GM18909 (cell line): ENCODE measurements around the gene ATXN2.

ENCODE experiments used
- ATAC-seq: cut with Tn5 transposase; IDR thresholded peaks from one replicate; pipeline ENCODE4 v1.9.1; 2021; ENCODE audit warnings: mild to moderate bottlenecking; ENCODE audit not compliant: unreplicated experiment, poor library complexity

The ATXN2 gene

GRCh38 chr12:111427417-111428074 lies 171.6 kb downstream of the ATXN2 start:
- no peak for ATAC-seq

DNA sequence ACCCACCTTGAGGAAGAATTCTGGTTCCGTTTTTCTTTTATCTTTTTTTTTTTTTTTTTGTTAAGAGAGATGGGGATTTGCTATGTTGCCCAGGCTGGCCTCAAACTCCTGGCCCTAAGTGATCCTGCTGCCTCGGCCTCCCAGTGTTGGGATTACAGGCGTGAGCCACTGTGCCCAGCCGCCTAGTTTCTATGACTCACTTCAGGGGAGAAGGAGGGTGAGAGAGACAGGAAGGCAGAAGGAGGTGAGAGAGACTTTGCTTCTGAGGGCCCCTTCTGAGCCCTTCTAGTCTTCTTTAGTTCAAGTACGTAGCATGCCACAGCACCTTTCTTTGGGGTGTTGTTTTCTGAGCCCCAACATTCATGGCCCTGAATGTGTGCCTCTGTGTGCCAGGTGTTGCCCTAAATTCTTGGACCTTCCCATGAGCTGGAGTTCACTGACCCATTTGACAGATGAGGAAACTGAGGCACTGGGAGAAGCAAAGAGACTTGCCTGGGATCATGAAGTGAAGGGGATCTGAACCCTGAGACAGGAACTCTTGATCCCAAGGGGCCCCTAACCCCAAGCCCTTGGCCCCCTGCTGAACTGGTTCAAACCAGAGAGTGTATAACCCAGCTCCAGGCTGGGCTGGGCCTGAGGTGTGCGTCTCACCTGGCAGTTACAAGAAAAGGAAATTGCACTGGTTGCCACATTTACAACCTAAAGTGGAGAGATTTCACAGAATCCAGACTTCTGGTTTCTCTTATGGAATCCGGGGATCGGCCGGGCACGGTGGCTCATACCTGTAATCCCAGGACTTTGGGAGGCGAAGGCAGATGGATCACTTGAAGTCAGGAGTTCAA lies 172.6 kb downstream of the ATXN2 start:
- ATAC-seq, result no peak

DNA sequence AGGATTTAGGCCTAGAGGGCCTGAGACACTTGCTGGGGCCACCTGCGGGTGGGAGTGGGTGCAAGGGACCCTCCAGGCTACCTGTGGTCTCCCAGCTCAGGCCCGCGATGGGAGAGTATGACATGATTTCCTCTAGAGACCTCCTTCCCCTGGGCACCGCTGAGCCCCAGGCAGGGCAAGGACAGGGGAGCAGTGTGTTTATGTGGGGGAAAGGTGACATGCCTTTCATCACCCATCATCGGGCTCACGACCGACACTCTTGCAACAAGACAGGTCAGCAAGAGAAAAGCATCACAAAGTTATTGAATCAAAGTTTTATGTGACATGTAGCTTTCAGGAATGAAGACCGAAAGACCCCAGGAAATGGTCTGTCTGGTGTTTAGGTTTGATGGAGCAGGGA lies 173.5 kb downstream of the ATXN2 start:
- no peak for ATAC-seq

GRCh38 chr12:111424793-111425251 lies 174.3 kb downstream of the ATXN2 start:
- ATAC-seq, result no peak

GRCh38 chr12:111424189-111424792 lies 174.8 kb downstream of the ATXN2 start:
- no peak for ATAC-seq

DNA sequence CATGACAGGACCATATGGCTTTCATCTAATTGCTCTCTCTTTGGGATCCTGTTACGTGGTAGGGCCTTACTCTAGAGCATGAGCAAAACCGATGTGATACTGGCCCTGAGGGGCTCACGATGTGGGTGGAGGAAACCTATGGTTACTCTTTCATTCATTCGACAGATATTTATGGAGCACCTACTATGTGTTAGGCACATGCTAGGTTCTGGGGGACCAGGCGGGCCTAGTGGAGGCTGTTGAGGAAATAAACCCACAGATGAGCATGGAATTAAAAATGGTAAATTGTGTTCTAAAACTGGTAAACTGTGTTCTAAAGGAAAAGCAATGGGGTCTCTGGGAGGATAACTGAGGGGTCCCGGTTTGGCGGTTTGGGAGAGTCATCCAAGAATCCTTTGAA lies 178.6 kb downstream of the ATXN2 start:
- ATAC-seq, result no peak

- no peak for ATAC-seq
Observed at GRCh38 chr12:111419784-111420183, 179.3 kb downstream of the ATXN2 start.

DNA sequence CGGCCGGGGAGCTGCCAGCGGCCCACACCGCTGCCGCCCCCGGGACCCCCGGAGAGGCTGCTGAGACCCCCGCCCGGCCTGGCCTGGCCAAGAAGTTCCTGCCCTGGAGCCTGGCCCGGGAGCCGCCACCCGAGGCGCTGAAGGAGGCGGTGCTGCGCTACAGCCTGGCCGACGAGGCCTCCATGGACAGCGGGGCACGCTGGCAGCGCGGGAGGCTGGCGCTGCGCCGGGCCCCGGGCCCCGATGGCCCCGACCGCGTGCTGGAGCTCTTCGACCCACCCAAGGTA lies 180.6 kb downstream of the ATXN2 start:
- no peak for ATAC-seq

DNA sequence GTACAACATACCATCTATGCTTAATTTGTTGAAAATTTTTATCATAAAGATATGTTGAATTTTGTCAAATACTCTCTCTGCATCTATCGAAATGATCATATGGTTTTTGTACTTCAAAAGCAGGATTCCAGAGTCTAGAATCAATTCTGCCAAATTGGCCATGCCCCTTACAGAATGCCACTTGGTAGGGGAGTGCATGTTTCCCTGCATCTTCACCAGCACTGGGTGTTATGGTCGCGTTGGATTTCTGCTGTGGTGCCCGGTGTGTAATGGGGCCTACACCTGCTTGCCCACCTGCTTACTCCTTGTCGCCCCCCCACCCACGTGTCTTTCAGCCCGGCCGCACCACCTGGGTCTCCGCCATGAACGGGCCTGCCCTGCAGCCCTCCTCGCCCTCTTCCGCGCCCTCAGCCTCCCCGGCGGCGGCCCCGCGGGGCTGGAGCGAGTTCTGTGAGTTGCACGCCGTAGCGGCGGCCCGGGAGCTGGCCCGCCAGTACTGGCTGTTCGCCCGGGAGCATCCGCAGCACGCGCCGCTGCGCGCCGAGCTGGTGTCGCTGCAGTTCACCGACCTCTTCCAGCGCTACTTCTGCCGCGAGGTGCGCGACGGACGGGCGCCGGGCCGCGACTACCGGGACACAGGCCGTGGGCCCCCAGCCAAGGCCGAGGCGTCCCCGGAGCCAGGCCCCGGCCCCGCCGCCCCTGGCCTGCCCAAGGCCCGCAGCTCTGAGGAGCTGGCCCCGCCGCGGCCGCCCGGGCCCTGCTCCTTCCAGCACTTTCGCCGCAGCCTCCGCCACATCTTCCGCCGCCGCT lies 181.1 kb downstream of the ATXN2 start:
- ATAC-seq, result no peak

DNA sequence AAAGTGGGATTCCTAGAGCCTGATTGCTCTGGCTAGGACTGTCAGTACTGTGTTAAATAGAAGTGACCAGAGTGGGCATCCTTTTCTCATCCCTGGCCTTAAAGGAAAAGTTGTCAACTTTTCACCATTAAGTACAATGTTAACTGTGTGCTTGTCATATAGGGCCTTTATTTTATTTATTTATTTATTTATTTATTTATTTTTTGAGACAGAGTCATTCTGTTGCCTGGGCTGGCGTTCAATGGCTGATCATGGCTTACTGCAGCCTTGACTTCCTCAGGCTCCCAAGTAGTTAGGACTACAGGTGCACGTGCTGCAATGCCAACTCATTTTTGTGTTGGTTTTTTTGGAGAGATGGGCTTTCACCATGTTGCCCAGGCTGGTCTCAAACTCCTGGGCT lies 181.8 kb downstream of the ATXN2 start:
- no peak for ATAC-seq

- ATAC-seq, result no peak
Observed at GRCh38 chr12:111414711-111415252, 184.3 kb downstream of the ATXN2 start.

GRCh38 chr12:111413442-111414086 lies 185.6 kb downstream of the ATXN2 start:
- ATAC-seq, result no peak

DNA sequence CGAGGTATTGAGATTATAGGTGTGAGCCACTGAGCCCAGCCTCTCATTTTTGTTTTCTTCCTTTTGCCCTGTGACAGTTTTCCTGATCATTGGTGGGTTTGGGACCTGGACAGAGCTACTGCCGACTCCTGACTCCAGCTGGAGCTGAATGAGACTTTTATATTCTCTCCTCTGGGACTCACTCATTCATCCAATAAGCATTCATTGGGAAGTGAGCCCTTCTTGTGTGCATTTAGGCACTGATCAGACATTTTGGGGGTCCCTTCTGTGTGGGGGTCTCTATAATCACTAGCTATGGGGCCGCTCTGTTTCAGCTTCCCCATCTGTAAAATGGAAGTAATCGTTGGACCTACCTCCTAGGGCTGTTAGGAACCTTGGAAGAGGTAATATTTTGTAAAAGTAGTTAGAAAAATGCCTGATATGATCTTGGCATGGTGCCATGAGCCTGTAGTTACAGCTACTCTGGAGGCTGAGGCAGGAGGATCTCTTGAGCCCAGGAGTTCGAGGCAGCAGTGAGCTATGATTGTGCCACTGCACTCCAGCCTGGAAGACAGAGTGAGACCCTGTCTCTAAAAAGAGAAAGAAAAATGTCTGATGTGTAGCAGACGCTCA lies 186.2 kb downstream of the ATXN2 start:
- no peak for ATAC-seq

- ATAC-seq, result no peak
Observed at GRCh38 chr12:111412007-111412829, 186.9 kb downstream of the ATXN2 start.

DNA sequence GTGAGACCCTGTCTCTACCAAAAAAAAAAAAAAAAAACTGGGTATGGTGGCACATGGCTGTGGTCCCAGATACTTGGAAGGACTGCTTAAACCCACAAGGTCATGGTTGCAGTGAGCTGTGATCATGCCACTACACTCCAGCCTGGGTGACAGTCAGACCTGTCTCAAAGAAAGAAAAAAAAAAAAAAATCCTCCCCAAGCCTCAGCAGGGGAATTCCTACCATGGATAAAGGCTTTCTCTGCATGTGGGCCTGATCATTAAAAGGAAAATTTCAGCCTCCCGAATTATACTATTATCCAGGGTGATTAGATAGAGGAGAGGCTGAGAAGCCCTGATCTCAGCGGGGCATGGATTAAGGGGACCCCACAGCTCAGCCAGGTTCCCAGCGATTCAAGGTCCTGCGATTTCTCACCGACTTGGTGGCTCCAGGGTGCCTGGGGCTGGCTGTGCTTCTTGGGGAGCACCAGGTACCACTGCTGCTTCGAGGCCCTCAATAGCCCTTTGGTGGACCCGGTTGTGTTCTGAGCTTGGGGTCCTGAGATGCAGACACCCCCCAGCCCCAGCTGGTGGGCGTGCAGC lies 187.8 kb downstream of the ATXN2 start:
- no peak for ATAC-seq

GRCh38 chr12:111410431-111411184 lies 188.5 kb downstream of the ATXN2 start:
- no peak for ATAC-seq

DNA sequence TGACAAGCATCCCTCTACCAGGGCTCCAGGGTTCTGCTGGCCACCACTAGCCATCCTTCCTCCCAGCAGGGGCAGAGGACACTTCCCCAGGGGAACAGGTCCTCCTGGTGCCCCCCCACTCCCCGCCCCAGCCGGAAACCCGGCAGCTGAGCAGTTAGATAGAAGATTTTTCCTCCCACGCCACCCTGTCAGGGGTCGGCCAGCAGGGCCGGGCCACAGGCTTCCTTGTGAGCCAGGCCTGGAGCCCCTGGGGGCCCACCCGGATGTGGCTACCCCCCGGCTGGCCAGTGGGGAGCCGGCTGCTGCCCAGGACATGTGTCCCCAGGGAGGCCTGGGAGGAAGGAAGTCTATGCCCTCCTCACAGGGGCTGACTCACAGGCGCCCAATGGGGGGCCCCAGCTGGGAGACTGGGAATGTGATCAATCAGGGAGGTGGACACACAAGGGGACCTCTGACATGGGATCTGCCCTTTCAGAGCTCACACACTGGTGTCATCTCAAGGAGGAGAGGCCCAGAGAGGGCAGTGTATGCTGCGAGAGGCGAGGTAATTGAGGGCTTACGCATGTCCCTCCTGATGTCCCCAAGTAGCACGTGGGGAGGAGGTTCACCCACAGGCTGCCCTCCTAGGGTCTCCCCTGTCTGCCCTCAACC lies 189.2 kb downstream of the ATXN2 start:
- no peak for ATAC-seq
